Natural killer cell treated with Interleukin-12 subunit alpha and Interleukin-12 subunit beta and Interleukin-15 and Interleukin-18, amount 100 ng/mL, for 72 hours (primary cell): ENCODE measurements around the gene GPATCH1. TPM values are rescaled to one million over a fixed set of nuclear protein-coding genes. Genes with fewer than 3 reads are reported as not detected.

Experiments used
- ATAC-seq, 2 donors: fragments of 150-1000 bp; cut with Tn5 transposase in 1 of 2; sonication (Bioruptor Pico), chemical (Tn5 transposase) in 1 of 2; 2 replicates each; pipeline ENCODE4 v1.10.0; 2021
- DNase-seq: peaks from one replicate; pipeline ENCODE4 v3.0.0; 2022; ENCODE audit warnings: low spot score
- H3K27ac Mint-ChIP-seq, 2 donors: 1 replicate in 1 of 2; 2 replicates in 1 of 2; pipeline ENCODE4 v1.8.0; 2022; ENCODE audit warnings: mixed read lengths in 2 of 2, mild to moderate bottlenecking in 1 of 2, moderate library complexity in 1 of 2
- H3K27me3 Mint-ChIP-seq, 2 donors: 1 replicate in 1 of 2; 2 replicates in 1 of 2; pipeline ENCODE4 v1.8.0; 2022; ENCODE audit warnings: mixed read lengths in 2 of 2
- H3K36me3 Mint-ChIP-seq: one replicate; pipeline ENCODE4 v1.8.0; 2022; ENCODE audit warnings: mixed read lengths
- H3K4me1 Mint-ChIP-seq, 2 donors: 1 replicate in 1 of 2; 2 replicates in 1 of 2; pipeline ENCODE4 v1.8.0; 2022; ENCODE audit warnings: low read depth in 2 of 2, mixed read lengths in 2 of 2, mild to moderate bottlenecking in 1 of 2
- H3K4me3 Mint-ChIP-seq: one replicate; pipeline ENCODE4 v1.8.0; 2022; ENCODE audit warnings: mixed read lengths
- H3K9me3 Mint-ChIP-seq: 2 replicates; pipeline ENCODE4 v1.8.0; 2022; ENCODE audit warnings: mixed read lengths
- total RNA-seq, 2 donors: library from RNA; stranded (reverse); gene quantifications; one replicate each; pipeline ENCODE4 v1.2.3, GENCODE V29; 2022

The GPATCH1 gene
- total RNA-seq, 2 donors from 2014 or later = 12.6 to 16.0 TPM

DNA sequence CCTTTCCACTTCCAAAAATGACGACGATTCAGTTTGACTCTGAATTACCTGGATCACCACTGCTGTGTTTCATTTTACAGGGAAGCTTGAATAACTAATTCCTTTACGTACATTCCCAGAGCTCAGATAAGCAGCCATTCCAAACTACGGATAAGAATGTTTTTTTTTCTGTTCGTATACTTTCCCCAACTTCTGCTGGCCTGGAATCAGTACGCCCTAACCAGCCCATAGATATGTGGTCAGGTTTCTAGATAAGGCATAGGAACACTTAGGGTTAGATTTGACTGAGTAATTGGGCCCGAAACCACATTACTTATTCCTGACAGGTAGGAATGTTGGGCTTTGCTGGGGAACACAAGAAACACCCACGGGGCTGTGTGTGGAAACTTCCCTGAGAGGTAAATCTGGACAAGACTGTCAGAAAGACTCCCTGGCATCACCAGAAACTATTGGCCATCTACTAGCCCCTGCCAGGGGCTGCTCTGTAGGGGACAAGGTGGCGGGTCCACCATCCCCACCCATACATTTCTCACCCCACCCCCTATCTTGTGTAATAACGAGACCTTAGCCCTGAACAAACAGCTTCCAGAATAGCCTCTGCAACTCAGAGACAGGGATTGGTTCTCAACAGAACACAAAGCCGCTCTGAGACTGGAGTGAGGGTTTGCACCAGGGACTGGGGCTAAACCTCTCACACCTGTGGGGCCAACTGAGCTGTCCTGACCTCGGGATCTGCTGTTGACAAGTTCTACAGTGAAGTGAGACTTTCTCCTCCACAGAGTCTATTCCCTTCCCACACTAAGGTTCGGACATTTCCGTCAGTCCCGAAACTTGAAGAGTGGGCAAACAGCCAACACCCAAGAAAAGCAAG is 31.9 kb upstream of the GPATCH1 start:
- ATAC-seq = no peak
- no peak for DNase-seq
- H3K27me3 Mint-ChIP-seq = peaks cover 3 to 5% of the 10 kb centered on the region in 2 donors
- no peaks in the 10 kb centered on the region for H3K36me3 Mint-ChIP-seq
- H3K9me3 Mint-ChIP-seq = no peaks in the 10 kb centered on the region
- no peak overlapping the region for H3K27ac Mint-ChIP-seq
- no peaks in the 10 kb centered on the region for H3K4me1 Mint-ChIP-seq
- H3K4me3 Mint-ChIP-seq = no peak overlapping the region

DNA sequence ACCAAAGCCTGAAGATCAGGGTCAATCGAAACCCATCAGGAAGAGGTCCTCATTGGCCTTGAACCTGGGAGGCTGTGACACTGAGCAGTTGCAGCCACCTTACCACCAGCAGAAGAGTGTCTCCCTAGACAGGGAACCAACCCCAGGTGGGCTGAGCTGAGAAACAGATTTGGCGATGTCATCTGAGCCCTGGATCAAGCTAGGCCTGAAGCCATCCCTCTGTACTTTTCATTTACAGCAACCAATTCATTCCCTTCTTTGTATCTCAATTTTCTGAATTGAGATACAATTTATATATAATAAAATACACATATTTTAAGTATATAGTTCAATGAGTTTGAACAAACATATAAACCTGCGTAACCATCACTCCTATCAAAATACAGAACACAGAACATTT is 30.9 kb upstream of the GPATCH1 start:
- Mint-ChIP-seq H3K27me3 (peaks cover 3 to 5% of the 10 kb centered on the region in 2 donors), H3K36me3 (no peaks in the 10 kb centered on the region), H3K9me3 (no peaks in the 10 kb centered on the region), H3K4me1 (no peaks in the 10 kb centered on the region), H3K27ac (no peak overlapping the region), H3K4me3 (no peak overlapping the region)
- ATAC-seq (no peak), DNase-seq (no peak)

DNA sequence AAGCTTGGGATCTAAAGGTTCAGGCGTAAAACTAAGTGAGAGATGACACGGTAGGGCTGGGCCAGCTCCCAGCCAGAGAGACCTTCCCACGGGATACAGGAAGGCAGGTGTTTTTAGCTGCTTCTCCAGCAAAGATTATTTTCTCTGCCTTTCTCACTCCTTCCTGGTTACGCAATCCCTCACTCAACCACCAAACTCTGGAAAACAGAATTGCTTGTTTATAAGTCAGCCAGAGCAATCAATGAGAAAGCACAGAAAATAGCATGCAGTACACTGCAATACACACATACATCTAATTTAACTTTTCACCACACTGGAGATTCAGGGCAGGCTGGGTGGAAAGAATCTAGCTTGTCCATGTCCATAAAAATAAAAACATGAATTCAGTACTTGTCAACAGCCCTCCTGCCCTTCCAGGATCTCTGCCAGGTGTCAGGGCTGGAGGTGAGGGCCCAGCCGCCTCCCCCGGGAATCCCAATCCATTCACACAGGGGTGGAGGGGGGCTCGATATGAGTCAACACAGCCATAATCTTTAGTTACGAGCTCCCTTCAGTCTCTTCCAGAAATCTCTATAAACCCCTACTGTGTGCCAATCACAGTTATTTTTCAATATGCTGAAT is 28.5 kb upstream of the GPATCH1 start:
- Mint-ChIP-seq H3K4me1 (no peaks in the 10 kb centered on the region), H3K27ac (no peak overlapping the region), H3K4me3 (no peak overlapping the region), H3K27me3 (no peaks in the 10 kb centered on the region), H3K9me3 (no peaks in the 10 kb centered on the region), H3K36me3 (no peaks in the 10 kb centered on the region)
- DNase-seq = no peak
- no peak for ATAC-seq

DNA sequence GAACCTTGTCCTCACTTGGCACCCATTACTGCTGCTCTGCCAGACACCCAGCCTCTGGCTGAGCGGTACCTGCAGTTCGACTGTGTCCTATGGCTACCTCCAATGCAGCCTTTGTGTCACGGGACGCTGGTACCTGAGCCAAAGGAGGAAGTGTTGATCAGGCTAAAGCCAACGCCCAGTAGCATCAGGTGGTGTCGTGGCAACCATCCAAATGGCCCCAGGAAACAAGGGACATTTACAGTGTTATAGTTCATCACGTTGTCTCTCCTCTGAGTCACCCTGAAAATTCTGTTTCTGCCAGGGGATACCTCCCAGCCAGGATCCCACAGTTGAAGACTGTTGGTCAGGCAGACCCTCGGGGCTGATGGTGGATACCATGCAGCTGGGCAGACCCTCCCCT is 26.4 kb upstream of the GPATCH1 start:
- no peak for DNase-seq
- Mint-ChIP-seq H3K27ac (no peak overlapping the region), H3K9me3 (no peaks in the 10 kb centered on the region), H3K36me3 (no peaks in the 10 kb centered on the region), H3K27me3 (peaks cover 3 to 5% of the 10 kb centered on the region in 2 donors), H3K4me3 (no peak overlapping the region), H3K4me1 (no peaks in the 10 kb centered on the region)
- no peak for ATAC-seq

DNA sequence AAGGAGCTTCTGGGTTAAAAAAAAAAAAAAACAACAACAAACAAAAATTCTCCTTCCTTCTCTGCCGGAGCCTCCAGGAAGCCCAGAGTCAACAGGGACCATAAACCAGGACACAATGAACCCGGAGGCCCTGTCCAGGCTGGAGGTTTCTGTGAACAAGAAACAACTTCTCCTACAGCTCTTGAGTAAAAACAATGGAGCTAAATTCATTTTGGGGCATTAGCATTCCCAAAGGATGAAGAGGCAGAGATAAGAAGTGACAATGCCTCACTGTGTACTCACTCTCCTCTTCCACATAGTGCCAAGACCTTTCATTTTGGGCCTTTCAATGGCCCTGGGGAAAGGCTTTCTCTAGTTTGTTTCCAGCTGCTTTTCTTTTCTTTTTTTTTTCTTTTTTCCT is 25.3 kb upstream of the GPATCH1 start:
- Mint-ChIP-seq H3K4me1 (no peaks in the 10 kb centered on the region), H3K36me3 (no peaks in the 10 kb centered on the region), H3K27ac (no peak overlapping the region), H3K9me3 (no peaks in the 10 kb centered on the region), H3K27me3 (peaks cover 11 to 16% of the 10 kb centered on the region in 2 donors), H3K4me3 (no peak overlapping the region)
- no peak for ATAC-seq
- no peak for DNase-seq

DNA sequence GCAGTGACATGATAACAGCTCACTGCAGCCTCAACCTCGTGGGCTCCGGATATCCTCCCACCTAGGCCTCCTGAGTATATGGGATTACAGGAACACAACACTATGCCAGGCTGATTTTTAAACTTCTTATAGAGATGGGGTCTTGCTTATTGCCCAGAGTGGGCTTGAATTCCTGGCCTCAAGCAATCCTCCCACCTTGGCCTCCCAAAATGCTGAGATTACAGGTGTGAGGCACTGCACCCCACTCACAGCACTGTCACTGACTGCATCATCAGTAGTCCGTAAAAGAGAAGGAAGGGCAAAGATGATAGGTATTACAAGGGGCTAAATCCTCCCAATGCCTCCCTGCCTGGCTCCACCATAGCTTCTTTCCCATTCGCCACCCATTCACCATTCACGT is 20.4 kb upstream of the GPATCH1 start:
- Mint-ChIP-seq H3K36me3 (no peaks in the 10 kb centered on the region), H3K27ac (no peak overlapping the region), H3K27me3 (peaks cover 18 to 20% of the 10 kb centered on the region in 2 donors), H3K4me3 (no peak overlapping the region), H3K4me1 (no peaks in the 10 kb centered on the region), H3K9me3 (no peaks in the 10 kb centered on the region)
- no peak for ATAC-seq
- no peak for DNase-seq

DNA sequence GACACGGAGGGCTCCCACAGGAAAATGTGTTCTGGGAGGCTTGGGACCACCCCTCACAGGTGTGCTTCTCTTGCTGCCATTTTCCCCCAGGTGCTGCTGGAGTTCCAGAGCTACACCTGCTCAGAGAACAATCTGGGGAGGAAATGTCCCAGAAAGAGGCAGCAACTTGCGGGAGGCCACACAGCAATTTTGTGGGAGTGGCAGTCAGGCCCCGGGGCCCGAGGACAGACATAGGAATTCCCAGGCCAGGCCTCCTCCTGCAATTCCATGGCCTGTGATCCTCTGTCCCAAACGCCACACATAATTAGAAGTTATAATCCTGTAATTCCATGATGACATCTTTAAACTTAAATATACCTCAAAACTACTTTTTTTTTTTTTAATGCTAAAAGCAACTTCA is 18.1 kb upstream of the GPATCH1 start:
- H3K4me1 Mint-ChIP-seq = no peaks in the 10 kb centered on the region
- no peak overlapping the region for H3K4me3 Mint-ChIP-seq
- no peak overlapping the region for H3K27ac Mint-ChIP-seq
- ATAC-seq (no peak), DNase-seq (no peak)
- peaks cover 20 to 22% of the 10 kb centered on the region in 2 donors for H3K27me3 Mint-ChIP-seq
- H3K9me3 Mint-ChIP-seq = no peaks in the 10 kb centered on the region
- no peaks in the 10 kb centered on the region for H3K36me3 Mint-ChIP-seq

DNA sequence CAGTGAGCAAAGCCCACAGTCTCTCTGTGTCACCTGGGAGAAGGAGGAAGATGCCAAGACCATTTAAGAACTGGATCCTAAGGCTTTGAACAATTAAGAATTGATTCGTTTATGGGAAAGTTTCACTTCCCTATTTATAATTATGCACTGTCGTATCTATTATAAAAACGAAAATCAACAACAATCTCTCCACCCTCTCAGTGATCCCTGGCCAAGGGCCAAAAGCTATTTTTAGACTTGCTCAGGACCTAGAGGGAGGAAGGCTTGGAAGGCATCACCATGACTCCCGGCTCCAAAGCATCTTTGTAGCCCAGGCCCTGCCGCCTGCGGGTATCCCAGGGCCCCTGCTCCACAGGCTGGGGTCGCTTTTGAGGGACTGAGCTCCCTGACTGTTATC is 17.6 kb upstream of the GPATCH1 start:
- no peaks in the 10 kb centered on the region for H3K36me3 Mint-ChIP-seq

DNA sequence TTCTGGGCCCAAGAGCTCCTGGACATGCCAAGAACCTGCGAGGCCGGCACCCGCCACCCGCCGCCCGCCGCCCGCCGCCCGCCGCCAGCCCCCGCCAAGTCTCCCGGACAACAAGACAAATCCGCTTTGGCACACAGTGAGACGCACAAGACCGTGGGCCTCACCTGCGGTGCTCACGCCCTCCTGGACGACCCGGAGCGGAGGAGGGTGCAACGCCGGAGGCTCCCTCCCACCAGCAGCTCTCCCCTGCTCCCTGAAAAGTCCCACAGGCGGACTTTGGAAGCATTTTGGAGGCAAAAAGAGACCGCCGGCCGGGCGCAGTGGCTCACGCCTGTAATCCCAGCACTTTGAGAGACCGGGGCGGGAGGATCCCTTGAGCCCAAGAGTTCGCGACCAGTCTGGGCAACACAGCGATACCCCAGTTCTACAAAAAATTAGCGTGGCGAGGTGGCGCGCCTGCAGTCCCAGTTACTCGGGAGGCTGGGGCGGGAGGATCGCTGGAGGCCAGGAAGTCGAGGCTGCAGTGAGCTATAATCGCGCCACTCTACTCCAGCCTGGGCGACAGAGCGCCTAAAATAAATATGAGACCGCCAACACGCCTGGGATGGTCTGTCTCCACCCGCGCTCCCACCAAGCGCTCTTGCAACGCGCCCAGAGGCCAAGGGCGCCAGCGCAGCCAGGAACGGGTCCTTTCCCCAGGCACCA is 17.1 kb upstream of the GPATCH1 start:
- H3K27ac Mint-ChIP-seq = no peak overlapping the region
- ATAC-seq (no peak), DNase-seq (no peak)
- no peaks in the 10 kb centered on the region for H3K9me3 Mint-ChIP-seq
- peak overlapping the region; percentile 22 for H3K4me3 Mint-ChIP-seq
- H3K27me3 Mint-ChIP-seq = peaks cover 20 to 22% of the 10 kb centered on the region in 2 donors
- H3K4me1 Mint-ChIP-seq = no peaks in the 10 kb centered on the region
- no peaks in the 10 kb centered on the region for H3K36me3 Mint-ChIP-seq

More for the DNA sequence above, 17.6 kb upstream of the GPATCH1 start:
- no peaks in the 10 kb centered on the region for H3K4me1 Mint-ChIP-seq
- no peak overlapping the region for H3K27ac Mint-ChIP-seq
- no peaks in the 10 kb centered on the region for H3K9me3 Mint-ChIP-seq
- peaks cover 20 to 22% of the 10 kb centered on the region in 2 donors for H3K27me3 Mint-ChIP-seq
- DNase-seq (no peak), ATAC-seq (no peak)
- no peak overlapping the region for H3K4me3 Mint-ChIP-seq

DNA sequence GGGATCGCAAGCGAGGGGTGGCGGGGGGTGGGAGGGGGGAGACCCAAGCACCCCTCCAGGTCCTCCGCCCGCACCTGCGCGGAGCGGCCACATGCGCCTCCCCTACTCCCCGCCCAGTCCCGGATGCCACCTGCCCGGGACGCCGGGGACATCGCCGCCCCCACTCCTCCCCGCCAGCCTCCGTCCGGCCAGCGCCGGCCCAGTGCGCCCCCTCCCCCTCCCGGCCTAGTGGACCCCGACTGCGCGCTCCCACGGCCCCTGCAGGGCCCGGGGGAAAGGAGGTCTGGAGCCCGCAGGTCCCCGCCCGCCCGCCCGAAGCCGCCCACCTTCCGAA is 16.6 kb upstream of the GPATCH1 start:
- H3K9me3 Mint-ChIP-seq = no peaks in the 10 kb centered on the region
- H3K27me3 Mint-ChIP-seq = peaks cover 17 to 22% of the 10 kb centered on the region in 2 donors
- ATAC-seq = peak; percentile 38 to 48
- no peaks in the 10 kb centered on the region for H3K4me1 Mint-ChIP-seq
- peak overlapping the region; percentile 22 for H3K4me3 Mint-ChIP-seq
- H3K36me3 Mint-ChIP-seq = no peaks in the 10 kb centered on the region
- H3K27ac Mint-ChIP-seq = no peak overlapping the region
- no peak for DNase-seq

DNA sequence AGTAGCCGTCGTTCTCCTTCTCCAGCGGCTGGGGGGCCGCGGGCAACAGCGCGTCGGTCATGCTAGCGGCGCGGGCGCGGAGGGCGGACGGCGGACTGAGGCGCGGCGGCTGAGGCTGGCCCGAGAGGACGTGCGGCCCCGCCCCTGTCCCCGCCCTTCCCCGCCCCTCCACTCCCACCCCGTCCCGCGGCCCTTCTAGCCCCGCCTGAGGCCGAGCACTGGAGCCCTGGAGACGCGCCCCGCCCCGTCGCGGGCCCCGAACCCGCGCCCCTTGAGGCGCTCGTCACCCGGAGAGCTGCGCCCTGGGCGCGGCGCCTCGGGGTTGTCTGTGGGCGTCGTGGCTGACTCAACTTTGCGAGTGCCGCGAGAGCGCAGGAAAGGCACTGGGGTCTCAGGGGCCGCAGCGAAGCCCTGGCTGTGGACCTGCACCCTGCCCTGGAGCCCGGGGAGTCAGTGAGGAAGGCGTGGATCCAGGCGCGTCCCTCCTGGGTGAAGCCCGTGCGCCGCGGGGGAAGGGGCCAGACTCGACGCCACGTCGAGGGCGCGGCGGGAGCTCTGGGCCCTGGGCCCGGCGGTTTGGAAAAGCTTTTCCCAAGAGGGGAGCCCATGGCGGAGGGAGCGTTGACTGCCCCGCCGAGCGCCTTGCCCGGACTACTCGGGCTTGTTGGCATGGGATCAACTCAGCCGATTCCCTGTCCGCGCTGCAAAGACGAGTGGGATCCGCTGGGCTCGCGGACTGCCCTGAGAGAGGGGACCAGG is 16.0 kb upstream of the GPATCH1 start, which contains the start of gene RHPN2:
TSS of gene RHPN2 (minus strand) at position 97 of the 759 bp plus-strand sequence. CDS start at position 61, 36 bp downstream.
- DNase-seq = no peak
- peak within 1 kb of the TSS; percentile 22 for H3K4me3 Mint-ChIP-seq
- ATAC-seq = peak; percentile 86 to 90
- H3K27ac Mint-ChIP-seq = no peak within 1 kb of the TSS
- H3K27me3 Mint-ChIP-seq = peaks cover 12 to 17% of the 10 kb centered on the region in 2 donors
- no peaks in the 10 kb centered on the region for H3K4me1 Mint-ChIP-seq
- no peaks in the 10 kb centered on the region for H3K9me3 Mint-ChIP-seq
- no peaks in the 10 kb centered on the region for H3K36me3 Mint-ChIP-seq

DNA sequence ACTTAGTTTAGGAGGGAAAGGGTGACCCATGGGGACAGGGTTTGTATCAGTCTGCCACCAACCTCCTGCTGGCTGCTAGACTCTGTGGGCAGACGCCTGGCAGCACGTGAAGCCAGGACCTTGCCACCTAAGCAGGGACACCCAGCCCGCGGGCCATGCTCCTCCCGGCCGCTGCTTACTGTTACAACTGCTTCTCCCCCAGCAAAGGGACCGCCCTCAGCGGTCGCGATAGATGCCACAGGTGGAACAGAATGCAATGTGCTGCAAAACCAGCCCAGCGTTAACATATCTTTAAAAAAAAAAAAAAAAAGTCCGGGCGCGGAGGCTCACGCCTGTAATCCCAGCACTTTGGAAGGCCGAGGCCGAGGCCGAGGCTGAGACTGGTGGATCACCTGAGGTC is 14.4 kb upstream of the GPATCH1 start:
- Mint-ChIP-seq H3K36me3 (no peaks in the 10 kb centered on the region), H3K4me1 (no peaks in the 10 kb centered on the region), H3K27me3 (peaks cover 0 to 11% of the 10 kb centered on the region in 2 donors), H3K9me3 (no peaks in the 10 kb centered on the region), H3K27ac (no peak overlapping the region), H3K4me3 (no peak overlapping the region)
- ATAC-seq = no peak
- no peak for DNase-seq

DNA sequence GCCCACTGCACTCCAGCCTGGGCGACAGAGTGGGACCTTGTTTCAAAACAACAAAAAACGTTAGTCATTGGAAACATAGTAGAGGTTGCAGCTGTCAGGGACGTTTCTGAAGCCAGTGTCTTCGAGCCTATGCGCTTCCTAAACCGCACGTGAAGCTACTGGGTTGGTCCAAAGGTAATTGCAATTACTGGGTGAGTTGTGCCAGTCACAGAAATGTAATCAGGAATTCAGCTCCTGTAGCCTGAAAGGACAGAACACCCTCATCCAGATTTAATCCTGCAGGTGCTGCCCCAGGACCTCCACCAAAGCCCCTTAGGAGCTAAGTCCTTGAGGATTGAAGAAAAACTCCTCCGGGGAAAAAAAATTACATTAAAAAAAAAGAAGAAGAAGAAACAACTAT is 13.9 kb upstream of the GPATCH1 start:
- Mint-ChIP-seq H3K4me1 (no peaks in the 10 kb centered on the region), H3K27me3 (peaks cover 0 to 11% of the 10 kb centered on the region in 2 donors), H3K27ac (no peak overlapping the region), H3K4me3 (no peak overlapping the region), H3K36me3 (no peaks in the 10 kb centered on the region), H3K9me3 (no peaks in the 10 kb centered on the region)
- DNase-seq = no peak
- no peak for ATAC-seq
